Suppressor macrophage (primary cell): ENCODE results near the gene CLK4.

Experiments
- DNase-seq, 4 experiments: peaks; one replicate each; pipeline ENCODE4 v3.0.0-alpha.2; 2020 to 2022
- total RNA-seq, 17 experiments: gene quantifications; one replicate each; lab custom pipeline; 2026; ENCODE audit warnings: mixed read lengths in 6 of 17, inconsistent platforms in 3 of 17; lab: John Stamatoyannopoulos, UW

The CLK4 gene
- 5.2 to 27.9 (median 19.3) reads per million in 17 experiments for total RNA-seq

- peak; percentile 98 to 100 (median 98) for DNase-seq
These were observed at the start of gene CLK4 for GRCh38 chr5:178626484-178627258. Gene CLK4, minus strand, starts transcription at chr5:178627050. Its CDS starts 3,634 bp downstream, at chr5:178623416.

GRCh38 chr5:178675922-178676321 is 49.1 kb upstream of the CLK4 start:
- DNase-seq = no peak

- DNase-seq = no peak
These were observed 47.5 kb upstream of the CLK4 start for GRCh38 chr5:178674334-178674733.

GRCh38 chr5:178673801-178674295 is 47.0 kb upstream of the CLK4 start:
- no peak for DNase-seq

GRCh38 chr5:178672630-178673029 is 45.8 kb upstream of the CLK4 start:
- peak in 3 of 4 experiments; percentile 17 to 52 (median 29) for DNase-seq

GRCh38 chr5:178671602-178672144 is 44.8 kb upstream of the CLK4 start:
- DNase-seq = no peak

GRCh38 chr5:178670351-178670885 is 43.6 kb upstream of the CLK4 start:
- no peak for DNase-seq

GRCh38 chr5:178668579-178668978 is 41.7 kb upstream of the CLK4 start:
- DNase-seq = peak in 2 of 4 experiments; percentile 26 to 28

- DNase-seq = no peak
These were observed 40.8 kb upstream of the CLK4 start for GRCh38 chr5:178667688-178668087.

- DNase-seq = peak; percentile 22 to 54 (median 42)
These were observed 40.3 kb upstream of the CLK4 start for GRCh38 chr5:178667101-178667500.

GRCh38 chr5:178664141-178664540 is 37.3 kb upstream of the CLK4 start:
- no peak for DNase-seq

- no peak for DNase-seq
These were observed 35.7 kb upstream of the CLK4 start for GRCh38 chr5:178662541-178662860.

- no peak for DNase-seq
These were observed 35.1 kb upstream of the CLK4 start for GRCh38 chr5:178661836-178662540.

- DNase-seq = no peak
These were observed 24.4 kb upstream of the CLK4 start for GRCh38 chr5:178651046-178651810.

- no peak for DNase-seq
These were observed 23.4 kb upstream of the CLK4 start for GRCh38 chr5:178650214-178650613.

- DNase-seq = peak in 3 of 4 experiments; percentile 16 to 41 (median 16)
These were observed 22.7 kb upstream of the CLK4 start for GRCh38 chr5:178649580-178649979.

GRCh38 chr5:178644826-178645545 is 18.1 kb upstream of the CLK4 start:
- DNase-seq = peak; percentile 34 to 61 (median 54)

GRCh38 chr5:178642351-178642909 is 15.6 kb upstream of the CLK4 start:
- DNase-seq = peak; percentile 33 to 71 (median 46)

GRCh38 chr5:178641711-178642110 is 14.9 kb upstream of the CLK4 start:
- no peak for DNase-seq

GRCh38 chr5:178640331-178641045 is 13.6 kb upstream of the CLK4 start:
- no peak for DNase-seq
